ENCODE data around the gene UGT1A10. TPM values are rescaled to one million over a fixed set of nuclear protein-coding genes. Genes with fewer than 3 reads are reported as not detected.
"Not testable (repeated sequence)": the region's sequence is repeated elsewhere in the genome, so short reads cannot be mapped to it uniquely, and the experiment has no call there.

UGT1A10 gene
- total RNA-seq, 1 experiment from 2014 or later: 1.0 TPM

DNA sequence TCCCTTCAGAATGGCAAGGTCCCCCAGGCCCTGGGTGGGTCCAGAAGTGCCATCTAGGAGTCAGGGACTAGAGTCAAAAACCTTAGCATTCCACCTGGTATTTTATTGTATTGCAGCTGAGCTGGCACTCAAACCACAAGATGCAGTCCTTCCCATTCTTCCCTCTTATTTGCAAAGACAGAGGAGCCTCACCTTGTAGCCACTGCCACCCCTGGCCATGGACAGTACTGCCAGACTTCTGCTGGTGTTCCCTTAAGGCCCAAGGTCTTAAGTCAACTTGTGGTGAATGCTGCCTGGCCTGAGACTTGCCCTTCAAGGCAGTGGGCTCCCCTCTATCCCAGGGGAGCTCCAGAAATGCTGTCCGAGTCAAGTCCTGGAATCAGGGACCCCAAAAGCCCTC is 6.9 kb downstream of the UGT1A10 start:
- H3K4me3 ChIP-seq (ENCODE audit: low read depth, low read length): no peak overlapping the region
- intact Hi-C loops (cut with micrococcal nuclease; ENCODE audit: unreplicated experiment): no loop called here
- H3K4me1 ChIP-seq: no peaks in the 10 kb centered on the region
- Mint-ChIP-seq H3K4me3 (ENCODE audit: unreplicated experiment) (no peak overlapping the region), H3K9me3 (ENCODE audit: unreplicated experiment) (peaks cover 19% of the 10 kb centered on the region), H3K4me1 (ENCODE audit: low read depth, unreplicated experiment) (no peaks in the 10 kb centered on the region), H3K36me3 (ENCODE audit: insufficient read depth, unreplicated experiment) (no peaks in the 10 kb centered on the region), H3K27me3 (ENCODE audit: insufficient read depth, unreplicated experiment) (no peaks in the 10 kb centered on the region), H3K27ac (ENCODE audit: unreplicated experiment) (no peak overlapping the region)
- TF ChIP-seq, protein P1, sequence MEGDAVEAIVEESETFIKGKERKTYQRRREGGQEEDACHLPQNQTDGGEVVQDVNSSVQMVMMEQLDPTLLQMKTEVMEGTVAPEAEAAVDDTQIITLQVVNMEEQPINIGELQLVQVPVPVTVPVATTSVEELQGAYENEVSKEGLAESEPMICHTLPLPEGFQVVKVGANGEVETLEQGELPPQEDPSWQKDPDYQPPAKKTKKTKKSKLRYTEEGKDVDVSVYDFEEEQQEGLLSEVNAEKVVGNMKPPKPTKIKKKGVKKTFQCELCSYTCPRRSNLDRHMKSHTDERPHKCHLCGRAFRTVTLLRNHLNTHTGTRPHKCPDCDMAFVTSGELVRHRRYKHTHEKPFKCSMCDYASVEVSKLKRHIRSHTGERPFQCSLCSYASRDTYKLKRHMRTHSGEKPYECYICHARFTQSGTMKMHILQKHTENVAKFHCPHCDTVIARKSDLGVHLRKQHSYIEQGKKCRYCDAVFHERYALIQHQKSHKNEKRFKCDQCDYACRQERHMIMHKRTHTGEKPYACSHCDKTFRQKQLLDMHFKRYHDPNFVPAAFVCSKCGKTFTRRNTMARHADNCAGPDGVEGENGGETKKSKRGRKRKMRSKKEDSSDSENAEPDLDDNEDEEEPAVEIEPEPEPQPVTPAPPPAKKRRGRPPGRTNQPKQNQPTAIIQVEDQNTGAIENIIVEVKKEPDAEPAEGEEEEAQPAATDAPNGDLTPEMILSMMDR (IDR thresholded peaks at IDR 0.05; ENCODE audit: insufficient read depth in 1 of 2, low read depth in 1 of 2, low read length in 1 of 2, severe bottlenecking in 1 of 2, unreplicated experiment in 1 of 2): peak in 1 of 2 experiments; percentile 10
- no peaks in the 10 kb centered on the region for H3K9me3 ChIP-seq
- CTCF ChIA-PET: no interaction called here
- H3K27me3 ChIP-seq (replicated peaks; ENCODE audit: control insufficient read depth, insufficient read depth, low read length): no peaks in the 10 kb centered on the region
- peak in 1 of 2 experiments; percentile 5 for DNase-seq
- no peaks in the 10 kb centered on the region for H3K36me3 ChIP-seq (ENCODE audit: control insufficient read depth, insufficient read depth, low read length)
- BruUV-seq (replicated peaks): no TSS peak
- POLR2A ChIA-PET: no interaction called here

DNA sequence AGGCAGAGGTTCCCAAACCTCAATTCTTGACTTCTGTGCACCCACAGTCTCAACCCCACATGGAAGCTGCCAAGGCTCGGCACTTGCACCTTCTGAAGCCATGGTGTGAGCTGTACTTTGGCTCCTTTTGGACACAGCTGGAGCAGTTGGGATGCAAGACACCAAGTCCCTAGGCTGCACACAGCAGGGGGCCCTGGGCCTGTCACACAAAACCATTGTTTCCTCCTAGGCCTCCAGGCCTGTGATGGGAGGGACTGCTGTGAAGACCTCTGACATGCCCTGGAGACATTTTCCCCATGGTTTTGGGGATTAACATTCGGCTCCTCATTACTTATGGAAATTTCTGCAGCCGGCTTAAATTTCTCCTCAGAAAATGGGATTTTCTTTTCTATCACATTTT is 9.8 kb downstream of the UGT1A10 start:
- BruUV-seq (replicated peaks); DNase-seq; H3K4me1 ChIP-seq; H3K27ac Mint-ChIP-seq (ENCODE audit: unreplicated experiment); H3K36me3 Mint-ChIP-seq (ENCODE audit: insufficient read depth, unreplicated experiment); H3K27me3 Mint-ChIP-seq (ENCODE audit: insufficient read depth, unreplicated experiment); H3K4me3 Mint-ChIP-seq (ENCODE audit: unreplicated experiment); CTCF ChIA-PET; POLR2A ChIA-PET; H3K9me3 ChIP-seq; H3K4me3 ChIP-seq (ENCODE audit: low read depth, low read length); H3K27me3 ChIP-seq (replicated peaks; ENCODE audit: control insufficient read depth, insufficient read depth, low read length); intact Hi-C loops (cut with micrococcal nuclease; ENCODE audit: unreplicated experiment); H3K4me1 Mint-ChIP-seq (ENCODE audit: low read depth, unreplicated experiment); H3K36me3 ChIP-seq (ENCODE audit: control insufficient read depth, insufficient read depth, low read length): not testable (repeated sequence)
- peaks cover 19% of the 10 kb centered on the region for H3K9me3 Mint-ChIP-seq (ENCODE audit: unreplicated experiment)

DNA sequence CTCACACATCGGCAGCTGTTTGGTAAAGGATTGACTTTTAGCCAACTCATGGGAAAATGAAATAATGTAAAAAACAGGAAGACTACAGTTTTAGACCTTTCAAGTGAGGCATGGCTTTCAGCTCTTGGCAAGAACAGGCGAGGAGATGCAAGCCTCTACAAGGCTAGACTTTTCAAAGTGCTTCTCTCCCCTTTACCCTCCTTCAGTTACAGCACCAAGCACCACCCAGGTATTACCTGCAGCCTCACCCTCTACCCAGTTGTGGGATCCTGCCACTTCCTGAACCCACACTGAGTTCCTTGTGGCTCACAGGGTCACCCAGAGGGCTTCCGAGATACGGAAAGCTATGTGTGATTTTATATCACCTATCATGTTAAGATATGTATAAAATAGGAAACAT is 14.7 kb downstream of the UGT1A10 start:
- CTCF ChIA-PET: no interaction called here
- POLR2A ChIA-PET: no interaction called here
- no peak overlapping the region for H3K4me3 ChIP-seq (ENCODE audit: low read depth, low read length)
- BruUV-seq (replicated peaks): no TSS peak
- no peaks in the 10 kb centered on the region for H3K4me1 ChIP-seq
- Mint-ChIP-seq H3K9me3 (ENCODE audit: unreplicated experiment) (no peaks in the 10 kb centered on the region), H3K4me3 (ENCODE audit: unreplicated experiment) (no peak overlapping the region), H3K4me1 (ENCODE audit: low read depth, unreplicated experiment) (no peaks in the 10 kb centered on the region), H3K27ac (ENCODE audit: unreplicated experiment) (no peak overlapping the region), H3K27me3 (ENCODE audit: insufficient read depth, unreplicated experiment) (no peaks in the 10 kb centered on the region), H3K36me3 (ENCODE audit: insufficient read depth, unreplicated experiment) (no peaks in the 10 kb centered on the region)
- intact Hi-C loops (cut with micrococcal nuclease; ENCODE audit: unreplicated experiment): no loop called here
- DNase-seq: no peak
- no peaks in the 10 kb centered on the region for H3K27me3 ChIP-seq (replicated peaks; ENCODE audit: control insufficient read depth, insufficient read depth, low read length)
- H3K9me3 ChIP-seq: no peaks in the 10 kb centered on the region
- TF ChIP-seq, protein P1 (IDR thresholded peaks at IDR 0.05; ENCODE audit: insufficient read depth in 1 of 2, low read depth in 1 of 2, low read length in 1 of 2, severe bottlenecking in 1 of 2, unreplicated experiment in 1 of 2): no peak
- H3K36me3 ChIP-seq (ENCODE audit: control insufficient read depth, insufficient read depth, low read length): no peaks in the 10 kb centered on the region

DNA sequence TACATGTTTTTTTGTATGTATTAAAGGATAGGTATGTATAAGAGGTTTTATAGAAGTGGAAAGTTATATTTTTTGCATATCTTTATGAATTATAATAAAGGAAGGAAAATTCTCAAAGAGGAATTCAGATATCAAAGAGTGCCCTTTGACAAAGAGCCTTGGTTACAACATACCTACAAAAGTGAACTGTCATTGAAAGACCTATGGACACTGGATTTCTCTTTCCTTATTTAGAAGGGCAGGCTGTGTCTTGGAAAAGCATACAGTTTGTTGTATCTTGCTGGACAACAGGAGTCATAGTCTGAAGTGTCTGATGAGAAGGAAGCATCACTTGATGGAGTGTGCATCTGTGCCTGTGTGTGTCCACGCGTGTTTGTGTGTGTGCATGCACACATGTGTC is 15.2 kb downstream of the UGT1A10 start:
- no peaks in the 10 kb centered on the region for H3K9me3 ChIP-seq
- BruUV-seq (replicated peaks): no TSS peak
- Mint-ChIP-seq H3K36me3 (ENCODE audit: insufficient read depth, unreplicated experiment) (no peaks in the 10 kb centered on the region), H3K4me1 (ENCODE audit: low read depth, unreplicated experiment) (no peaks in the 10 kb centered on the region), H3K9me3 (ENCODE audit: unreplicated experiment) (no peaks in the 10 kb centered on the region), H3K4me3 (ENCODE audit: unreplicated experiment) (no peak overlapping the region), H3K27me3 (ENCODE audit: insufficient read depth, unreplicated experiment) (no peaks in the 10 kb centered on the region), H3K27ac (ENCODE audit: unreplicated experiment) (no peak overlapping the region)
- ChIA-PET CTCF (no interaction called here), POLR2A (no interaction called here)
- H3K4me3 ChIP-seq (ENCODE audit: low read depth, low read length): no peak overlapping the region
- TF ChIP-seq, protein P1 (IDR thresholded peaks at IDR 0.05; ENCODE audit: insufficient read depth in 1 of 2, low read depth in 1 of 2, low read length in 1 of 2, severe bottlenecking in 1 of 2, unreplicated experiment in 1 of 2): no peak
- intact Hi-C loops (cut with micrococcal nuclease; ENCODE audit: unreplicated experiment): no loop called here
- H3K4me1 ChIP-seq: no peaks in the 10 kb centered on the region
- no peaks in the 10 kb centered on the region for H3K36me3 ChIP-seq (ENCODE audit: control insufficient read depth, insufficient read depth, low read length)
- H3K27me3 ChIP-seq (replicated peaks; ENCODE audit: control insufficient read depth, insufficient read depth, low read length): no peaks in the 10 kb centered on the region
- no peak for DNase-seq
